ENCODE measurements around the gene MAMLD1.

DNA sequence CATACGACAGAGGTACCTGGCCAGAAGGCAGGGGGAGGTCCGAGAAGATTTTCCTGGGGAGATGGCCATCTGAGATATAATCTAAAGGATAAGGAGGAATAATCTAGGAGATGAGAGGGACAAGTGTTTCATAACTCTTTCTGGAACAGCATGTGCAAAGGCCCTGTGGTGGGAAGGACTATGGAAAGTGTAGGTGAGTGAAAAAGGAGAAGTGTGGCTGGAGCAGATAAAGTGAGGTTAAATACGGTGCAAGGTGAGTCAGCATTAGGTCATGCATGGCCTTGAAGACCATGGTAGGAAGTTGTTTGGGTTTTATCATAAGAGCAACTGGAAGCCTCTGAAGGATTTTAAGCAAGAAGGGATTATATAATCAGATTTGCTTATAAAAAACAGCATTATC lies 170.7 kb downstream of the MAMLD1 start:
- TF ChIP-seq POLR2AphosphoS5 (IDR thresholded peaks at IDR 0.05) (no peak), POLR2A (IDR thresholded peaks at IDR 0.05) (no peak), EP300 (IDR thresholded peaks at IDR 0.05) (no peak)
- TF ChIP-seq, protein P1, sequence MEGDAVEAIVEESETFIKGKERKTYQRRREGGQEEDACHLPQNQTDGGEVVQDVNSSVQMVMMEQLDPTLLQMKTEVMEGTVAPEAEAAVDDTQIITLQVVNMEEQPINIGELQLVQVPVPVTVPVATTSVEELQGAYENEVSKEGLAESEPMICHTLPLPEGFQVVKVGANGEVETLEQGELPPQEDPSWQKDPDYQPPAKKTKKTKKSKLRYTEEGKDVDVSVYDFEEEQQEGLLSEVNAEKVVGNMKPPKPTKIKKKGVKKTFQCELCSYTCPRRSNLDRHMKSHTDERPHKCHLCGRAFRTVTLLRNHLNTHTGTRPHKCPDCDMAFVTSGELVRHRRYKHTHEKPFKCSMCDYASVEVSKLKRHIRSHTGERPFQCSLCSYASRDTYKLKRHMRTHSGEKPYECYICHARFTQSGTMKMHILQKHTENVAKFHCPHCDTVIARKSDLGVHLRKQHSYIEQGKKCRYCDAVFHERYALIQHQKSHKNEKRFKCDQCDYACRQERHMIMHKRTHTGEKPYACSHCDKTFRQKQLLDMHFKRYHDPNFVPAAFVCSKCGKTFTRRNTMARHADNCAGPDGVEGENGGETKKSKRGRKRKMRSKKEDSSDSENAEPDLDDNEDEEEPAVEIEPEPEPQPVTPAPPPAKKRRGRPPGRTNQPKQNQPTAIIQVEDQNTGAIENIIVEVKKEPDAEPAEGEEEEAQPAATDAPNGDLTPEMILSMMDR (IDR thresholded peaks at IDR 0.05), result no peak
